Germinal center (tissue), 1 donor: ENCODE results near the gene CLEC10A.
"Not testable (repeated sequence)": the region's sequence is repeated elsewhere in the genome, so short reads cannot be mapped to it uniquely, and the experiment has no call there.

Experiments used
- DNase-seq: peaks from one replicate; pipeline ENCODE4 v3.0.0; 2012; ENCODE audit warnings: mixed read lengths, low spot score

The CLEC10A gene

DNA sequence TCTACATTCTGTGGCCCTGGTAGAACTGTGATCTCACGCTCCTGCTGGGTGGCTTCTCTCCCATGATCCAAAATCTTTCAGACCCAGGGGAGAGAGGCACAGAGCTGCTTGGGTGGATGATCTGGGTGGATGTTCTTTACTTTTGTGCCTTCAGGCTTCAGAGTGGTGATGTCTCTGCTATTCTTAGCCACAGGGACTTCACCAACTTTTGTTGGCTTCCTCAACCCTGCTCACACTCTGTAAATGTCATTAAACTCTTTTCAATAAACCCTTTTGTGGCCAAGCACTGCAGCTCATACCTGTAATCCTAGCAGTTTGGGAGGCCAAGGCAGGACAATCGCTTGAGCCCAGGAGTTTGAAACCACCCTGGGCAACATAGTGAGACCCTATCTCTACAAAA is 7.6 kb downstream of the CLEC10A start:
- no peak for DNase-seq

DNA sequence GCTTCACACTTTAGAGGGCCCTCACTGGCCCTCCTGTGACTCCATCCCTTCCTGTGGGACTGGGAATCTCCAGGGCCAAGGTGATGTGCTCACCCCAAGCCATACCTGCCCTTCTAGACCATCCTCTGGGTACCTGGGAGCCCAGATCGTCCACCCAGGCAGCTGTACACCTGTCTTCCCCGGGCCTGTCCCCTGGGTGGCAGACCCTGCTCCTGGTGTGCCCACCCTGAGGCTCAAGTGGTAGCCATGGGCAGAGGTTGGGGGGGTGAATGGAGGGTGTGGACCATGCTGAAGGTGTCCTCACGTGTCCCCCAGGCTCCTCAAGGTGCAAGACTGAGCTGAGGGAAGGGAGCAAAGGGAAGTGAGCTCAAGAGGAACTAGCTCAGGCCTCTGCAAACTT is 9.3 kb downstream of the CLEC10A start:
- DNase-seq: no peak

DNA sequence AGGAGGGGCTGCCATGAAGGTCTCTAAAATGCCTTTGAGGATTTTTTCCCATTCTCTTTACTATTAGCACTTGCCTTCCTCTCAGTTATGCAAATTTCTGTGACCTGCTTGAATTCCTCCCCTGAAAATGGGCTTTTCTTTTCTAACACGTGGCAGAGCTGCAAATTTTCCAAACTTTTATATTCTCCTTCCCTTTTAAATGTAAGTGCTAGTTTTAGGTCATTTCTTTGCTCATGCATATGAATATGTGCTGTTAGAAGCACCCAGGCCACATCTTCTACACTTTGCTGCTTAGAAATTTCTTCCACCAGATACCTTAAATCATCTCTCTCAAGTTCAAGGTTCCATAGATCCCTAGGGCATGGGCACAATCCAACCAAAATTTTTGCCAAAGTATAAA is 11.8 kb downstream of the CLEC10A start:
- no peak for DNase-seq

DNA sequence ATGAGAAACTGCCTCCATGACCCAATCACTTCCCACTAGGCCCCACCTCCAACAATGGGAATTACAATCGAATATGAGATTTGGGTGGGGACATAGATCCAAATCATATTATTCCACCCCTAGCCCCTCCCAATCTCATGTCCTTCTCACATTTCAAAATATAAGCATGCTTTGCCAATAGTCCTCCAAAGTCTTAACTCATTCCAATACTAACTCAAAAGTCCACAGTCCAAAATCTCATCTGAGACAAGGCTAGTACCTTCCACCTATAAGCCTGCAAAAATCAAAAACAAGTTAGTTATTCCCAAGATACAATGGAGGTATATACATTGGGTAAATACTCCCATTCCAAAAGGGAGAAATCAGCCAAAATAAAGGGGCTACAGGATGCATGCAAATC is 12.9 kb downstream of the CLEC10A start:
- no peak for DNase-seq

DNA sequence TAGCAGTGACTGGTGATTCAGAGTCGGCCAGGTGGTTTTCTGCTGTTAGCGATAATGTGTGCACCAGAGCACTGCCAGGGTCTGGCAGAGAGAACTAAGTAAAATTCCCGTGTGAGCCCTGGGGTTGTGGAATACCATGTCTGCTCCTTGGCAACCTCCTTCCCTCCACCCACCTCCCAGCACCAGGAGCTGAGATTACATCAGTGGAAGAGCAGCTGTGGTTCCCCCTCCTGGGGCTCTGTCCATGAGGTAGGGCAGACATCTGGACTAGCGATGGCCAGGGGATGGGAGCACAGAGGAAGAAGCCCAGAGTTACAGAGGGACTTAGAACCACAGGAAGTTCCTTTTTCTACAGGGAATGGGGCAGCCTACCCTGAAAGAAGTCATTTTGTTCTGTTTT is 15.8 kb downstream of the CLEC10A start:
- no peak for DNase-seq

DNA sequence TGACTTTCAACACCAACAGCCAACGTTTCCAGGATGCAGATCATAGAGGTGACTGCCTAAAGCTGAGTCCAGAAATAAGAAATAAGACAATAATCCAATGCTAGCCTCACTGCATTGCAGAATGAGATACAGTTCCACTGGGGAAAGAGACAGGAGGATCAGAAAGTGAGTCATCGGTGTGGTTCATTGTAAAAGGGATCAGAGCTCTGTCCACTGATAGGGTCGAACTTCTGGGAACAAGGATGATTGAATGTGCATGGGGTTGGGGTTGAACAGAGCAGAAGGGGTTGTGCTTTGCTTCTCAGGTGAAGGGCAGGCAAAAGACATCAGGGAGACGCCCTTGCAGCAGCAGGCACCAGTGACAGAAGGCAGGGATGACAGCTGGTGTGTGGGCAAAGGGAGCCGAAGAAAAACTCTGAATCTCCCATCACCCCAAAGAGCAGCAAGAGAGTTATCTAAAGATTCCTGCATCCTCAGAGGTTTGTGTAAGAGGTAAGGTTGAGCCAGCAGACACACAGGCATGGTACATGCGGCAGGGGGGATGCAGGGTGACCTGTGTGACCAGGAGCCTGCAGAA is 16.4 kb downstream of the CLEC10A start:
- no peak for DNase-seq

DNA sequence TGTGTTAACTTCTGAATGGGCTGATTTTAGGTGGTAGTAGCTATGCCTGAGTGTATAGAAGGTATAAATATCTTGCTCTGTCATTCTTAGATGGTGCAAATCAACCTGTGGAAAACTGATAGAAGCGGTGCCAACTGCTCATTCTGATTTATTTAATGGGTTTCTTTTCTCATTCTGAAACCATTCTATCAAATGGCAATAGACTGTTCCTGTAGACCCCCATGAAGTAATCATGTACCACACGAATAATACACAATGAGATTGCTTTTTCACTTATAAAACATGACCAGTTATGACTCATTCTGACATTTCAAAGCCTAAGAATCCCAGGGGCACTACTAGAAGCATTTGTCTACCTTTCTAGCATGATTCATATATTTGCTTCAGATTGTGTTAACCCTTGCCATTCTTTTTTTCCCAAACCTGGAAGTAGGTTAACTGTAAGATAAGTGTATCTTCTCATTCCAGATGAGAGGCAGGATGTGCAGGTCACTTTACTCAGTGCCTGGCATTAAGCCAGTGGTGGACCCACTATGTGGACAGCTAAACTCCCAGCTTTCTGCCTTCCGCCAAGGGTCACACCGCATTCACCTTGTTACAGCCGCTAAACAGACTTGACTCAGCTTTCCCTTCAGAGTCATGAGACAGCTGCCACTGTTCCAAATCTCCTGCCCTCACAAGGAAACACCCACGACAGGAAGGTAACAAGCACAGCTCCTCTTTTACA is 19.7 kb downstream of the CLEC10A start:
- DNase-seq: no peak

DNA sequence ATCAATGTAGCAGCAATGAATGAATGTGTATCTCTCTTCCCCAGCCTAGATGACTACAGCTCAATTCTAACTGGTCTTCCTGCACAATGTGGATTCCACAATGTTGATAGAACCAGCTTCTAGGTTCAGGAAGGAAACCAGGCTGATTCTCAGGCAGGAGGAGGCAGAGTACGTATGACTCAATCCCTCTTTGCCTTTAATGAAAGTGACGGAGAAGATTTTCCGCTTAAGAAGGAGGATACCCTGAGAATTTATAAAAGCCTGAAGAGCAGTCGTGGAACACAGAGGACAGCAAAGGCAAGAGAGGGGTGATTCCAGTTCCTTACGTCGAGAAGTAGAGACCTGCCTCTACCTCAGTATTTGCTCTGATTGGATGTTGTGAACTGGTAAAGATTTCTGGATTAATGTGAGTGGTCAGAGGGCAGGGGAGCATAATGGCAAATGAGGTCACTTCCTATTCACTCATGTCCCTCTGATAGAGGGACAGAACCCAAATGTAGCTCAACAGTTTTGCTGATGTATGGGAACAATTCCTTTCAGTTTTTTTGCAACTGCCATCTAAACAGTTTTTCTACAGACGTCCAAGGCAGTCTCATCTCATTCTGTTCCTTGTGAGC is 21.1 kb downstream of the CLEC10A start:
- no peak for DNase-seq

DNA sequence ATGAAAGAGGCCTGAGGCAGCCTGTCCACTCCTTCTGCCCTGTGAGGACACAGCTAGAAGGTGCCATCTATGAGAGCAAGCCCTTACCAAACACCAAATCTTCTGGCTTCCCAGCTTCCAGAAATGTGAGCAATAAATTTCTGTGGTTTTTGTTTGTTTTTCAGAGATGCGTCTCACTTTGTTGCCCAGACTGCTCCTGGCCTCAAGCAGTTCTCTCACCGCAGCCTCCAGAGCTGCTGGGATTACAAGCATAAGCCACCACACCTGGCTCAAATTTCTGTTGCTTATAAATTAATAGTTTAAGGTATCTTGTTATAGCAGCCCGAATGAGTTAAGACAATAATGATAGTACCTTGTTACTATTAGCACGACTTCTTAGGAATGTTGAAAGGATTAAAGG is 23.7 kb downstream of the CLEC10A start:
- no peak for DNase-seq

DNA sequence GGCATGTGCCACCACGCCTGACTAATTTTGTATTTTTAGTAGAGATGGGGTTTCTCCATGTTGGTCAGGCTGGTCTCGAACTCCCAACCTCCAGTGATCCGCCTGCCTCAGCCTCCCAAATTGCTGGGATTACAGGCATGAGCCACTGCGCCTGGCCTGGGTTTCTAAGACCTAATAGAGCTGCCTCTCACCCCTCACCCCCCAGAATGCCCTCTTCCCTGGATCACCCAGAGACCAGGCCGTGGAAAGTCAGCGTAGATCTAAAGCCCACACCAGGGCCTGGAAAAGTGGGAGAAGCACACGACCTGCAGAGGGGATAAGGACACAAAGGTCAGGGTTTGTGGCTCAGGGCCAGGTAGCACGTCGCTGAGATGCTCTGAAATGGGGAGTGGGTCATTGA is 29.5 kb downstream of the CLEC10A start:
- not testable (repeated sequence) for DNase-seq

DNA sequence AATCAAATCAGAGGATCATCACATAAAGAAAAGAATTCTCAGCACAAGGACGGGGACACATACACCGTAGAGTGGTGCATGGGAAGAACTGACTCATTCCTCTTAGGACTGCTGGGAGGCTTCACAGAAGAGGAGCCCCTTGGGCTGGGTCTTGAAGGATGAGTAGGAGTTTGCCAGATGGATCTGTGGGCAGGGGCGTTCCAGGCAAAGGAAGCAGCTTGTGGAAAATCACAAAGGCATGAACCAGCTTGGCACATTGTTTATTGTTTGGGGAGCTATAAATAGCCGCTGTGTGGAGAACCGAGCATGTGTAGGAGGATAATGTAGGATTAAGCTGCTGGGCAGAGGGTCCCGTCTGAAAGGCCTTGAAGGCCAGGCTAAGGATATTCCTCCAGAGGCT is 31.1 kb downstream of the CLEC10A start:
- no peak for DNase-seq

DNA sequence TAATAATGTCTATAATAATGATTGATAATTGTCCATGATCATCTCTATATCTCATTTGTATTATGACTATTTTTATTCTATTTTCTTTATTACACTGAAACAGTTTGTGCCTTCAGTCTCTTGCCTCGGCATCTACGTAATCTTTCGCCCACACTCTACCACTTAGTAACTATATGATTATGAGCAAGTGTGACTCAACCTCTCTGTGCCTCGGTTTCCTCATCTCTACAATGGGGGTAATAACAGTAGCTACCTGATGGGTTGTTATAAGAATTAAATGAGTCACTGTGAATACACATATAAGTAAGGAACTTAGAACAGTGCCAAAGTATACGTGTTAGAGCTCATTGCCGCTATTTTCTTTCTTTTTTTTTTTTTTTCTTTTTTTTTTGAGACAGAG is 32.5 kb downstream of the CLEC10A start:
- no peak for DNase-seq

DNA sequence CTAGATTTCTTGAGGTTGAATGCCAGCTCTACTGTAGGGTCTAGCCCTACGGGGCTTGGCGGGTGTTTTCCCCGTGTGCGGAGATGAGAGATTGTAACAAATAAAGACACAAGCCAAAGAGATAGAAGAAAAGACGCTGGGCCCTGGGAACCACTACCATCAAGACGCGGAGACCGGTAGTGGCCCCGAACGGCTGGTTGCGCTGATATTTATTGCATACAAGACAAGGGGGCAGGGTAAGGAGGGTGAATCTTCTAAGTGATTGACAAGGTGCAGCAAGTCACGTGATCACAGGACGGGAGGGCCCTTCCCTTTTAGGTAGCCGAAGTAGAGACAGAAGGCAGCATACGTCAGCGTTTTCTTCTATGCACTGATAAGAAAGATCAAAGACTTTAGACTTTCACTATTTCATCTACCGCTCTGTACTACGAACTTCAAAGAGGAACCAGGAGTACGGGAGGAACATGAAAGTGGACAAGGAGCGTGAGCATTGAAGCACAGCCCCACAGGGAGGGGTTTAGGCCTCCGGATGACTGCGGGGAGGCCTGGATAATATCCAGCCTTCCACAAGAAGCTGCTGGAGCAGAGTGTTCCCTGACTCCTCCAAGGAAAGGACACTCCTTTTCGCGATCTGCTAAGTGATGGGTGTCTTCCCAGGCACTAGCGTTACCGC is 33.2 kb downstream of the CLEC10A start:
- not testable (repeated sequence) for DNase-seq

DNA sequence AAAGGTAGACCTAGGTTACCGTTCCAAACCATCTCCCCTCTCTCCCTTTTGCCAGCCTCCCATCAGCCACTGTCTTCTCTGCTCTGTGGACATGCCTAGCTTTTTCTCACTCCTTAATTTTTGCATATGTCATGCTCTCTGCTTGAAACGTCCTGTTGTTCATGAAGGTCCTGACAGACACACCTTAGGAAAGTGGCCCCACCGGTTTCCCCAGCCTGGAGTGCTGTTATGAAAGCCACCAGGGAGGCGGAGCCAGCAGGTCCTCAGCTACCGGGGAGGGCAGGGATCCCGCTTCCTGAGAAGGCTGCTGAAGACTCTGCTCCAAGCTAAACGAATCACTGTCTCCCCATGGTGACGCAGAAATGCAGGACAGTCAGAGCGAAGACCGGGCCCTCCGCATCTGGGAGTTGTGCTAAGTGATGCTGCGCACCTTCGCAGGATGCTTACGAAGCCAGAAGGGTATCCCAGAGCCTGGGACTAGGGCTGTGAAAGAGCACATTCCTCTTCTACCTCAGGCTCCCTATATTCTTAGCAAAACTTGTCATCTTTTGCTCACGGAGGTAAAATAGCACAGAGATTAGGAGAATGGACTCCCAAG is 33.8 kb downstream of the CLEC10A start:
- DNase-seq: no peak

DNA sequence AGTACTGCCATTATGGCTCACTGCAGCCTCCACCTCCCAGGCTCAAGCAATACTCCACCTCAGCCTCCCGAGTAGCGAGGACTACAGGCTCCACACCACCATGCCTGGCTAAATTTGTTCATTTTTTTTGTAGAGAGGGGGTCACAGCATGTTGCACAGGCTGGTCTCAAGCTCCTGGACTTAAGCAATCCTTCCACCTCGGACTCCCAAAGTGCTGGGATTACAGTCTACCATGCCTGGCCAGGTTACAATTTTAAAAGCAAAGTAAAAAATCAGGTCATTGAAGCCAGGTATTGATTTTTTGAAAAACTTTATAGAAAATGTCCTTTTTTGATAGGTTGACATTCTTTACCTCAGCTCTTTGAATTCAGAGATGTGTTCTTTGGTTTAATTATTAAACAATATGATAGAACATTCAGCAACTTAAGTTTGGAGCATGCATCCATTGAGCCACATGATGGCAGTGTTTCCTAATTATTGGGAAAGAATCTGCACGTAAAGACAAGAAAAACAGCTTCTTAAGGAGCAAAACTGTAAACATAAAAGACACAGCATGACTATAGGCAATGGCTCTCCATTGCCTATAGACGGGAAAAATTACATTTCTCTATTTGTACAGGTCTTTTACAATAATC is 34.4 kb downstream of the CLEC10A start:
- DNase-seq: no peak

DNA sequence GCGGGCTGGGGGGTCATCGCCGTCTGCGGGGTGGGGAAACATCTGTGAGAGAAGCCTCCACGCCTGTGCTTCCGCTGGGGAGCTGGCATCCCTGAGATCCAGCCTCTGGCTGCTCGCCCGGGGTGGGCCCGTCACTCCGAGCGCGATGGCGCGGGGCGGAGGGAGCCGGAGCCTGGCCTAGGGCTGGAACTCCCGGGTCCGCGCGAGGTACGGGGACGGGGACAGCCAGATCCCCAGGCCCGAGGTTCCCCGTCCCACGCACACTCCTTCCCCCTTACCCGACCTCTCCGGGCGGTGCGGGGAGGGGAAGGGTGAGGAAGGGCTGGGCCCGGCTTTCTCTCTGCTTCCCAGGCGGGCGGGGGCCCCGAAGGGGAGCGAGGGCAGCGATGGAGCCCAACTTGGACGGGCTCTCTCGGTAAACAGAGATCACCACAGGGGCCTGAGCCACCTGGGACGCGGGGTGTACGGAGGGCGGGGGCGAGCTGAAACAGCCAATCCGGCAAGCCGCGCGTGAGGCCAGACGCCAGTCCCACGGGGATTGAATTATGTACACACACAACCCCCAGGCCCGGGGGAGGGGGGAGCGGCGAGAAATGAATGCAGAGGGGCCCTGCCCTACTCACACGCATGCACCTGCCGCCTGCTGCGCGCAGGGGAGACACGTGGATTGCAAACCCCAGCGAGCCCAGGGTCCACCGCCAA is 36.4 kb downstream of the CLEC10A start, which contains the start of gene SLC16A11:
TSS of gene SLC16A11 (minus strand) at position 596 of the 702 bp plus-strand sequence. CDS start at position 17, 579 bp downstream.
- peak; percentile 49 for DNase-seq

DNA sequence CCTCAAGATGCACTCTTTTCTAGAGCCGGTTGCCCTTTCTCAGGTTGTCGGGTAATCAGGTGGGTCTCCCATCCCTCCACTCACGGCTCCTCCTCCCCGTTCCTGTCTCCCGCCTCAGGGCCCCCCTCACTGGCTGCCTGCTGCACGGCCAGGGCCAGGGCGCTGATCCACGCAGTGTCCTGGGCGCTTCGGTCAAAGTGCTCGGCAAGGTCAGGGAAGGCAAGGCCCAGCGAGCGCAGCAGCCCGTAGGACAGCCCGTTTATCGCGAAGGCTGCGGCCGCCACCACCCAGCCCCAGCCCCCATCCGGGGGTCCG is 36.9 kb downstream of the CLEC10A start:
- no peak for DNase-seq

DNA sequence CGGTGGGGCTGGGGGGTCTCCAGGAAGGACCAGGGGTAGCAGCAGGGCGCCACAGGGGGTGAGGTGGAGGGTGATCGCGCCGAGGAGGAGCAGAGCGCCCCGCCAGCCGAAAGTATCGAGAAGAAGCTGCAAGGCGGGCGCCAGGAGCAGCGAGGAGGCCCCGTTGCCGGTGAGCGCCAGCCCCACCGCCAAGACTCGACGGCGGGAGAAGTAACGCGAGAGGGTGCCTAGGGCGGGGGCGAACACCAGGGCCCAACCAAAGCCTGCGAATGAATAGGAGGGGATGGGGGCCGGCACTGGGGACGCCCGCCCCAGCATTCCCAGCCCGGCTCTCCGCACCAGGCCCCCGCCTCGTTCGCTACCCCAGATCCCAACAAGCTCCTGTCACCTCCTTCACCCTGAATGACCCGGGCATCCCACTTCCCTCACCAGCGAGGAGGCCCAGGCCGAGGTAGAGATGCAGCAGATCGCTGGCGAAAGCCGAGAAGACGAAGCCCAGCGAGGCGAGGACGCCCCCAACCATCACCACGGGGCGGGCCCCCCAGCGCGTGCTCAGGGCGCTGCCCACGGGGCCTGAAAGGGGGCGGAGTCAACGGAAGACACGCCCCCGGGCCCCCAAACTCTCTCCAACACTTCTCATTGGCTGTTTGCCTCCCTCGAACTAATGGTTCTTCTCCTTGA is 37.4 kb downstream of the CLEC10A start:
- DNase-seq: peak; percentile 59

DNA sequence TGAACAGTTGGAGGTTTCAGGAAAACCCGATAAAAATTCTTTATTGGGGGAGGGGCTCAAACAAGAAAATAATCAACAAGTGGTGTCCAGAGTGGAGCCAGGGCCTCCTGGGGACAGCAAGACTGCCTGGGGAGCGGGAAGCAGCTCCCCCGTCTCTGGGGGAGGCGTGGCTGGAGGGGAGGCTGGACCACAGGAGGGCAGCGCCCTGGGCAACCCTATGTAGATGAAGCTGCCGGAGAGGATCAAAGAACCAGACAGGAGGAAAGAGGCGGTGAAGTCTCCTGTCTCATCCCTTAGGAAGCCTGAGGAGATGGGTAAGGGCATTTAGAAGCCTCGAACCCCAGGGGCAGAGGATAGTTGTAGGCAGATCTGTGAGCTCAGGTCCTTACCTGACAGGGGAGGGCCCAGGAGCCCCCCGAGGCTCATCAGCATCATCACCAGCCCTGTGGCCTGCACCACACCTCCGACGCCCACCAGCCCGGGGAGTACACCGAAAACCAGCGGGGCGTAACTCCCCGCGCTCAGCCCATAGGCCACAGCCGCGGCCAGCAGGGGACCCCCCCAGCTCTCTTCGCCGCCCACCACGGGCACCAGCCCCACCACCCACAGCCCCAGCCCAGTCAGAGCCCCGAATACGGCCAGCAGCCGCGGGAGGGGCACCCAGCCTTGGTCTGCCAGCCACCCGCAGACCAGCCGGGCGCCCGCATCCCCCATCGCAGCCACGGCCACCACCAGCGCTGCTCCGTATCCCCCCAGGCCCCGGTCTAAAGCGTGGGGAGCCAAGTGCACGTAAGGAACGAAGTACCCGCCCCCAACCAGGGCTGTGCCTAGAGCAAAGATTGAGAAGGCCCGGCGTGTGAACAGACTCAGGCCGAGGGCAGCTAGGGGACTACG is 38.2 kb downstream of the CLEC10A start:
- no peak for DNase-seq

DNA sequence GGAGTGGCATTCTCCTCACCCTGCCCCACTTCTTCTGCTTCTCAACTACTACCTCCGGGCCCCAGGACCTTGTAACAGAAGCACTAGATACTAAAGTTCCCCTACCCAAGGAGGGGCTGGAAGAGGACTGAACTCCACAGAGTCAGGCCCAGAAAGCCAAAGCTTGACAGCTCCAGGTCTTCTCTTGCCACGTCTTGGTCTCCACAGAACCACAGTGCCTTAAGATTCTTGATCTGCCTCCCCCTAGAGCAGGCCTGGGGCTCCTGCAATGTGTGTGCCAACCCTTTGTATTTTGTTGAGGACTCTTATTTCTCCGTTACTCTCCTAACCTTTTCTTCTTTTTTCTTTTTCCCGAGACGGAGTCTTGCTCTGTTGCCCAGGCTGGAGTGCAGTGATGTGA is 40.2 kb downstream of the CLEC10A start:
- no peak for DNase-seq
